Vagina (tissue), 2 donors: ENCODE measurements around the gene NKAIN2. TPM values are rescaled to one million over a fixed set of nuclear protein-coding genes. Genes with fewer than 3 reads are reported as not detected.

Source experiments
- DNase-seq, 2 donors: peaks; one replicate each; pipeline ENCODE4 v3.0.0-alpha.2; 2017; ENCODE audit errors: extremely low spot score in 2 of 2
- H3K27ac ChIP-seq: fragments of 200-600 bp; sonication (generic); one replicate; pipeline ENCODE4 v1.5.1; 2019
- H3K27me3 ChIP-seq: fragments of 200-600 bp; sonication (generic); one replicate; pipeline ENCODE4 v1.5.1; 2019
- H3K36me3 ChIP-seq, 2 donors: fragments of 200-600 bp; sonication (generic); one replicate each; pipeline ENCODE4 v1.5.1; 2017 to 2019
- H3K4me1 ChIP-seq: fragments of 200-600 bp; sonication (generic); one replicate; pipeline ENCODE4 v1.5.1; 2019
- H3K4me3 ChIP-seq, 2 donors: fragments of 200-600 bp; sonication (generic); 1 replicate in 1 of 2; 2 replicates in 1 of 2; pipeline ENCODE4 v1.5.1; 2016 to 2019
- H3K9me3 ChIP-seq: fragments of 200-600 bp; sonication (generic); one replicate; pipeline ENCODE4 v1.5.1; 2019
- CTCF ChIP-seq, 3 experiments: fragments of 450-650 bp in 2 of 3; fragments of 200-600 bp in 1 of 3; sonication (generic) in 1 of 3; IDR thresholded peaks; one replicate each; pipeline ENCODE4 v1.5.1; 2017 to 2019; ENCODE audit warnings: antibody characterized with exemption in 3 of 3, mild to moderate bottlenecking in 2 of 3, moderate library complexity in 2 of 3
- POLR2A ChIP-seq, 2 donors: fragments of 450-650 bp; IDR thresholded peaks; one replicate each; pipeline ENCODE4 v1.6.1; 2017; ENCODE audit warnings: antibody characterized with exemption in 2 of 2, mild to moderate bottlenecking in 2 of 2, moderate library complexity in 2 of 2
- POLR2AphosphoS5 ChIP-seq, 2 donors: sonication (generic); formaldehyde crosslinking; IDR thresholded peaks; one replicate each; pipeline ENCODE4 v1.9.0; 2017; ENCODE audit warnings: antibody characterized with exemption in 2 of 2, mild to moderate bottlenecking in 2 of 2, low read depth in 1 of 2; ENCODE audit not compliant: insufficient read depth in 1 of 2
- intact Hi-C: fragments of 100-400 bp; cut with DNase I; formaldehyde crosslinking; loops from one replicate; pipeline ENCODE4 v1.15.1; 2023
- total RNA-seq: library from RNA; depleted of rRNA; stranded (reverse); fragments of >200 nt; gene quantifications from one replicate; pipeline ENCODE4 v1.2.3, GENCODE V29; 2016

NKAIN2 gene
- total RNA-seq, 1 donor from 2014 or later = not detected

- Histone ChIP-seq H3K4me3 (no peak overlapping the region), H3K27ac (no peak overlapping the region), H3K4me1 (no peaks in the 10 kb centered on the region), H3K27me3 (no peaks in the 10 kb centered on the region), H3K36me3 (no peaks in the 10 kb centered on the region), H3K9me3 (no peaks in the 10 kb centered on the region)
- no peak for DNase-seq
- TF ChIP-seq POLR2A (IDR thresholded peaks at IDR 0.05) = no peak
- no peak for TF ChIP-seq POLR2AphosphoS5 (IDR thresholded peaks at IDR 0.05; ENCODE audit: insufficient read depth in 1 of 2, low read depth in 1 of 2)
- no peak for TF ChIP-seq CTCF (IDR thresholded peaks at IDR 0.05)
- intact Hi-C loops = no loop called here
These were observed 7.3 kb downstream of the NKAIN2 start for GRCh38 chr6:123810948-123811347.

- H3K36me3 ChIP-seq = no peaks in the 10 kb centered on the region
- H3K4me1 ChIP-seq = no peaks in the 10 kb centered on the region
- no peak overlapping the region for H3K4me3 ChIP-seq
- TF ChIP-seq CTCF (IDR thresholded peaks at IDR 0.05) (no peak), POLR2AphosphoS5 (IDR thresholded peaks at IDR 0.05; ENCODE audit: insufficient read depth in 1 of 2, low read depth in 1 of 2) (no peak), POLR2A (IDR thresholded peaks at IDR 0.05) (no peak)
- no peaks in the 10 kb centered on the region for H3K27me3 ChIP-seq
- intact Hi-C loops = no loop called here
- DNase-seq = no peak
- H3K27ac ChIP-seq = no peak overlapping the region
- H3K9me3 ChIP-seq = no peaks in the 10 kb centered on the region
These were observed 7.7 kb downstream of the NKAIN2 start for GRCh38 chr6:123811378-123811777.

- no peaks in the 10 kb centered on the region for H3K4me1 ChIP-seq
- no peak overlapping the region for H3K27ac ChIP-seq
- H3K9me3 ChIP-seq = no peaks in the 10 kb centered on the region
- intact Hi-C loops = no loop called here
- TF ChIP-seq POLR2A (IDR thresholded peaks at IDR 0.05) (no peak), CTCF (IDR thresholded peaks at IDR 0.05) (no peak), POLR2AphosphoS5 (IDR thresholded peaks at IDR 0.05; ENCODE audit: insufficient read depth in 1 of 2, low read depth in 1 of 2) (no peak)
- no peak for DNase-seq
- no peak overlapping the region for H3K4me3 ChIP-seq
- H3K27me3 ChIP-seq = no peaks in the 10 kb centered on the region
- H3K36me3 ChIP-seq = no peaks in the 10 kb centered on the region
These were observed 9.0 kb downstream of the NKAIN2 start for GRCh38 chr6:123812621-123813020.

- Histone ChIP-seq H3K36me3 (no peaks in the 10 kb centered on the region), H3K27me3 (no peaks in the 10 kb centered on the region), H3K4me3 (no peak overlapping the region), H3K27ac (no peak overlapping the region), H3K4me1 (no peaks in the 10 kb centered on the region), H3K9me3 (no peaks in the 10 kb centered on the region)
- TF ChIP-seq POLR2AphosphoS5 (IDR thresholded peaks at IDR 0.05; ENCODE audit: insufficient read depth in 1 of 2, low read depth in 1 of 2) (no peak), POLR2A (IDR thresholded peaks at IDR 0.05) (no peak), CTCF (IDR thresholded peaks at IDR 0.05) (no peak)
- intact Hi-C loops = no loop called here
- no peak for DNase-seq
These were observed 17.4 kb downstream of the NKAIN2 start for GRCh38 chr6:123821112-123821511.

GRCh38 chr6:123829302-123829953 lies 25.8 kb downstream of the NKAIN2 start:
- Histone ChIP-seq H3K4me1 (no peaks in the 10 kb centered on the region), H3K9me3 (no peaks in the 10 kb centered on the region), H3K36me3 (no peaks in the 10 kb centered on the region), H3K27ac (no peak overlapping the region), H3K4me3 (no peak overlapping the region), H3K27me3 (no peaks in the 10 kb centered on the region)
- no peak for TF ChIP-seq CTCF (IDR thresholded peaks at IDR 0.05)
- intact Hi-C loops = no loop called here
- DNase-seq = no peak
